ENCODE results near the gene PVRIG.
"Not testable (repeated sequence)": the region's sequence is repeated elsewhere in the genome, so short reads cannot be mapped to it uniquely, and the experiment has no call there.

Gene PVRIG

DNA sequence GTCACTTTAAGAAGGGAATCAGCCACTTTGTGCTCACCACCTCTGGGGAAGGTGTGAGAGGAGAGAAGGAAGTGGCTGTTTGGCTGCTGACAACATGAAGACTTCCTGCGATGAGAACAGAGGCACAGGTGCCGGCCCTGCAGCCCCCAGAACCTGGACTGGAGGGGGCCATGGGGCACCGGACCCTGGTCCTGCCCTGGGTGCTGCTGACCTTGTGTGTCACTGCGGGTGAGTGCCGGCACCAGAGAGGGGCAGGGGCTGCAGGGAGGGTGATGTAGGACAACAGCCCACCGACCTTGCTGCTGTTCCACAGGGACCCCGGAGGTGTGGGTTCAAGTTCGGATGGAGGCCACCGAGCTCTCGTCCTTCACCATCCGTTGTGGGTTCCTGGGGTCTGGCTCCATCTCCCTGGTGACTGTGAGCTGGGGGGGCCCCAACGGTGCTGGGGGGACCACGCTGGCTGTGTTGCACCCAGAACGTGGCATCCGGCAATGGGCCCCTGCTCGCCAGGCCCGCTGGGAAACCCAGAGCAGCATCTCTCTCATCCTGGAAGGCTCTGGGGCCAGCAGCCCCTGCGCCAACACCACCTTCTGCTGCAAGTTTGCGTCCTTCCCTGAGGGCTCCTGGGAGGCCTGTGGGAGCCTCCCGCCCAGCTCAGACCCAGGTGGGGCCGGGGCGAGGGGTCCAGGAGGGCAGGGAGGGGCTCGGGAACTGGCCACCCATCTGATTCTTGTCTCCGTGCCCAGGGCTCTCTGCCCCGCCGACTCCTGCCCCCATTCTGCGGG is at the start of gene PVRIG:
Gene PVRIG, plus strand, starts transcription at position 149 of the 785 bp plus-strand sequence. Its CDS starts 22 bp downstream, at position 171.
- not testable (repeated sequence) for H3K27me3 Mint-ChIP-seq (ENCODE audit: low read depth); H3K9me3 Mint-ChIP-seq; DNase-seq (ENCODE audit: low spot score)
- Mint-ChIP-seq H3K27ac (peak within 1 kb of the TSS; percentile 99), H3K36me3 (ENCODE audit: low read depth) (peaks cover 51% of the 10 kb centered on the region), H3K4me3 (peak within 1 kb of the TSS; percentile 97), H3K4me1 (ENCODE audit: low read depth) (peaks cover 50% of the 10 kb centered on the region)

DNA sequence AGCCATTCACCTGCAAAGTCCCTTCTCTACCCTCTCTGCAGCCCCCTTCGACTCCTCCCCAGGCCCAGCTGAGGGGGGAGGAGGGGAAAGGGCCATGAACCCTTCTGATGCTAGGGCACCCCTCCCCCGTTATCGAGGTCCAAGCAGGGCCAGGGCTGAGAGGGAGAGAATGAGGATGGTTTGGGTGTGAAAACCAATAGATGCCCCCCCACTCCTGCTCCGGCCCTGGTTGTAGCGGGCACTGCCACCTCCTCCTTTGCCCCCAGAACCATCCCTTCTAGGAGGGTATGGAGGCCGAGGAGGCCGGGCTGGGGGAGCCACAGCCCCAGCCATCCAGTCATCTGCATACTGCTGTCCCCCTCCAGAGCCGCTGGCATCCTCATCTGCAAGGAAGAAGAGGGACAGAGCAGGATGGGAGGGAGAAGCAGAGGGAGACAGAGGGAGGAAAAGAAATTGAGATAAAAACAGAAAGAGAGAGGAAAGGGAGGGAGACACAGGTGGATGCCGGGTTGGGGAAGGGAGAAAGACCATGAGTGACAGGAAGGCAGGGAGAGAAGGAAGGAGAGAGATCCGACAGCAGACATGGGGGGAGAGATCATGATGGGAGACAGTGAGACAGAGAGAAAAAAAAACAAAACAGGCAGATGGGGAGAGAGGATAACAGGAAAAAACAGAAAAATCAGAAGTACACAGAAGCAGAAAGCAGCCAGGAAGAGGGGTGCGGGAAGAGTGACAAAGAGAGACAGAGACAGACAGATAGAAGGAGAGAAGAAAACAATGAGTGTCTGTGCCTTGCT is 49.5 kb upstream of the PVRIG start:
- Mint-ChIP-seq H3K27me3 (ENCODE audit: low read depth) (peaks cover 11% of the 10 kb centered on the region), H3K4me1 (ENCODE audit: low read depth) (peaks cover 46% of the 10 kb centered on the region), H3K36me3 (ENCODE audit: low read depth) (peaks cover 8% of the 10 kb centered on the region), H3K9me3 (no peaks in the 10 kb centered on the region), H3K27ac (peak overlapping the region; percentile 60), H3K4me3 (peak overlapping the region; percentile 70)
- no peak for DNase-seq (ENCODE audit: low spot score)

DNA sequence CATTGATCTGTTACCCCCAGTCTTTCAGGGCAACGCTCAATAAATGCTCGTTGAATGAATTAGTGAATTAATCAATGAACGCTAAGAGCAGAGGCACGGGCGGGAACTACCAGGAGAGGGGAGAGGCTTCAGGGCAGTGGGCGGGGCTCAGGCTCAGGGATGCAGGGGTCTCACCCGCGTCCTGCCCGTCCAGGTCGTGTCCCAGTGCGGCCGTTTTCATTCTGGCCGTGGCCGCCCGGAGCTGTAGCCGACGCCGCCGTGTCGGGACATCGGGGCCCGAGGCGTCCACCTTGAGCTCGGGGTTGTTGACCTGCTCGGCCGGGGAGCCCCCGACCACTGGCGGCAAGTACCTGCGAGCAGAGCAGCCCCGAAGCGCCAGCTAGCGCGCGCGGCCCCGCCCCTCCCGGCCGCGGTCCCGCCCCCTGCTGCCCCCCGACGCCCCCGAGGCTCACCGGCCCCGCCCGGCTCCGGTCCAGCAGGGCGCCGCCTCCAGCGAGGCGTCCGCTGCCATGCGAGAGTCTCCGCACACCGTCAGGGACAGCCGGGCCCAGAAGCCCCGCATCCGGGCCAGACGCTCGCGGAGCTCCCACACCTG is 48.6 kb upstream of the PVRIG start:
- Mint-ChIP-seq H3K27ac (no peak overlapping the region), H3K36me3 (ENCODE audit: low read depth) (peaks cover 8% of the 10 kb centered on the region), H3K27me3 (ENCODE audit: low read depth) (peaks cover 11% of the 10 kb centered on the region), H3K4me1 (ENCODE audit: low read depth) (peaks cover 45% of the 10 kb centered on the region), H3K9me3 (no peaks in the 10 kb centered on the region), H3K4me3 (peak overlapping the region; percentile 70)
- no peak for DNase-seq (ENCODE audit: low spot score)

DNA sequence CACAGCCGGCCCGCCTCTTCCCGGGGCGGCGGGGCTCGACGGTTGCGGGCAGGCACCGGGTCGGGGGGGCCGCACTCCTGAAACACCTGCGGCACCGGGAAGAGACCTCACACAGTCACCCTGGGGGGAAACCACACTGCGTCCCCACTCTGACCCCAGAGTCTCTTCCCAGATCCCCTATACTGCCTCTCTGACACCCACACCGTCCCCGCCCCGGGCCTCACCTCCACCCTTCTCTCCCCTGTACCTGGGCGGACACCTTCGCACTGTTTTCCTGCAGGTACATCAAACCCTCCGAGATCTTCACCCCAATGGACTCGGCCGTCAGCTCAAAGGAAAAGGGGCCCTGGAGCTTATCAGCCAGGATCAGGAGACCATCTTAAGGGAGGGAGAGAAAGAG is 47.9 kb upstream of the PVRIG start:
- H3K9me3 Mint-ChIP-seq: no peaks in the 10 kb centered on the region
- no peak overlapping the region for H3K27ac Mint-ChIP-seq
- peak overlapping the region; percentile 61 for H3K4me3 Mint-ChIP-seq
- peaks cover 8% of the 10 kb centered on the region for H3K36me3 Mint-ChIP-seq (ENCODE audit: low read depth)
- DNase-seq (ENCODE audit: low spot score): no peak
- H3K4me1 Mint-ChIP-seq (ENCODE audit: low read depth): peaks cover 45% of the 10 kb centered on the region
- peaks cover 11% of the 10 kb centered on the region for H3K27me3 Mint-ChIP-seq (ENCODE audit: low read depth)

DNA sequence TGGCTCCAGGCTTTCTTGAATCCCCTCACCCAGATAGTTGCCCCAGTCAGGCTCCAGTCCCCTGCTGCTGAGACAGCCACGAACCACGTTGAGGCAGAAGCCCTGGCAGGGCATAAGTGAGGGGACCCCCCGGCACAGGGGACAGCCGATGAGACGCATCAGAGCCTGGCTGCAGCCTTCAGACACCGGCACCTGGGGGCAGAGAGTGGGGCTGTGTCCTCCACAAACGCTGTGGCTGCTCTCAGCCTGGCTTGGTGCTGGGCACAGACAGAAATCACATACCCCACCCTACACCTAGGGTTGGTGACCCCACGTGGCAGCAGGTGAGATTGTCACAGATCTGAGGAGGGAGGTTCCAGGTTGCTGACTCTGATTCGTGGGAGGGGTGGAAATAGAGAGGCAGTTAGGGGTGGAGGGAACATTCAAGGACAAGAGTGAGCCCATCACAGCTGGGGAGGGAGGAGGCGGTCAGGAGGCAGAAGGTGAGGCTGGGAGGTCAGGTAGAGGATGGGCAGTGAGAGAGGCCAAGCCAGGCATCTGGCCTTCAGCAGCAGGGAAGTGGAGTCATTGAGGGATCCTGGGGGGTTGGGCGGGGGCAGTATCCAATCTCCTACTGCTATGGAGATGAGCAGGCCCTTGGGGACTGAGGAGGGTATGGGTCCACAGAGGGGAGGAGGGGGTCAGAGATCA is 45.8 kb upstream of the PVRIG start:
- Mint-ChIP-seq H3K4me1 (ENCODE audit: low read depth) (peaks cover 27% of the 10 kb centered on the region), H3K27ac (no peak overlapping the region), H3K27me3 (ENCODE audit: low read depth) (peaks cover 11% of the 10 kb centered on the region), H3K4me3 (no peak overlapping the region), H3K9me3 (no peaks in the 10 kb centered on the region), H3K36me3 (ENCODE audit: low read depth) (peaks cover 8% of the 10 kb centered on the region)
- DNase-seq (ENCODE audit: low spot score): no peak

DNA sequence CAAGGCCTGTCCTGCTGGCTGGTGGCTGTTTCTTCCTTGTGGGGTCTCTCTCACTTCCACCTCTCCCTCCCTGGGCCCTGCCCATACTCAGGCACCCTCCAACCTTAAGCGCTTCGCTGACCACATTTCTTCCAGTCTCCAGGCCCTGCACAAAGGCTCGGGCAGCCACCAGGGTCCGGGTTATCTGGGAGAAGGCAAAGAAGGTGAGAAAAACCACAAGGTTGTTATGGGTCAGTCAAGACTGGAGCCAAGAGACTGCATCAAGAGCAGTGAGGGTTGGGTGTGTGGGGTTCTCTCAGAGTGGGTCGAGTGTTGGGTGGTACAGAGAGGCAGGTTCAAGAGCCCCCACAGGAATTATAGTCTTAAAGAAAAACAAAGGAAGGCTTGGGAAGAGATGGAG is 45.2 kb upstream of the PVRIG start:
- Mint-ChIP-seq H3K4me3 (no peak overlapping the region), H3K36me3 (ENCODE audit: low read depth) (peaks cover 8% of the 10 kb centered on the region), H3K27ac (no peak overlapping the region), H3K27me3 (ENCODE audit: low read depth) (peaks cover 9% of the 10 kb centered on the region), H3K9me3 (no peaks in the 10 kb centered on the region), H3K4me1 (ENCODE audit: low read depth) (peaks cover 27% of the 10 kb centered on the region)
- DNase-seq (ENCODE audit: low spot score): no peak

DNA sequence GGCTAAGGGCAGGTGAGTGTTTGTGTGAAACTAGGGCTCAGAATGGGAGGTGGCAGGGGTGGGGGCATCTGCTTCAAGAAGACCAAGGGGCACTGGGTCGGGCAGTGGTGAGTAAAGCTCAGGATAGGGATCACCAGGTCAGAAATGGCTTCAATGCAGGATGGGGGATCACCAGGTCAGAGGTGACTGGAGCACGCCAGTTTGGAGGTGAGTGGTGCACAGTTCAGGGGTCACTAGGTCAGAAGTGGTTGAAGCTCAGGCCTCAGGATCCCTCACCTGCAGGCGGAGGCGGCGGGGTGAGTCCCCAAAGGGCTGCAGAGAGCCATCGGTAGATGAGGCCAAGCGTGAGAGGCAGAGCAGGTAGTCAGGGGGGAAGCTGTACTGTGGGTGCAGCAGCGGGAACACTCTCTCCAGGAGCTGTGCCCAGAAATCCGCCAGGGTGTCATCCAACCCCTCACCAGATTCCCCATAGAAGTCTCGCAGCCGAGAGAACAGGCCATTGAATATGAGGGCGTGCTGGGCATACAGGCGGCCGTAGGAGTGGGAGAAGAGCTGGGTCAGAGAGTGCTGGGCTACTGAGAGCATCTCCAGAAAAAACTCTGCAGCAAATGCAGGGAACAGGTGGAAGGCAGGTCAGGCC is 44.3 kb upstream of the PVRIG start:
- peaks cover 10% of the 10 kb centered on the region for H3K36me3 Mint-ChIP-seq (ENCODE audit: low read depth)
- DNase-seq (ENCODE audit: low spot score): no peak
- H3K4me1 Mint-ChIP-seq (ENCODE audit: low read depth): peaks cover 25% of the 10 kb centered on the region
- peaks cover 7% of the 10 kb centered on the region for H3K27me3 Mint-ChIP-seq (ENCODE audit: low read depth)
- H3K4me3 Mint-ChIP-seq: peak overlapping the region; percentile 51
- H3K27ac Mint-ChIP-seq: no peak overlapping the region
- peaks cover 2% of the 10 kb centered on the region for H3K9me3 Mint-ChIP-seq

DNA sequence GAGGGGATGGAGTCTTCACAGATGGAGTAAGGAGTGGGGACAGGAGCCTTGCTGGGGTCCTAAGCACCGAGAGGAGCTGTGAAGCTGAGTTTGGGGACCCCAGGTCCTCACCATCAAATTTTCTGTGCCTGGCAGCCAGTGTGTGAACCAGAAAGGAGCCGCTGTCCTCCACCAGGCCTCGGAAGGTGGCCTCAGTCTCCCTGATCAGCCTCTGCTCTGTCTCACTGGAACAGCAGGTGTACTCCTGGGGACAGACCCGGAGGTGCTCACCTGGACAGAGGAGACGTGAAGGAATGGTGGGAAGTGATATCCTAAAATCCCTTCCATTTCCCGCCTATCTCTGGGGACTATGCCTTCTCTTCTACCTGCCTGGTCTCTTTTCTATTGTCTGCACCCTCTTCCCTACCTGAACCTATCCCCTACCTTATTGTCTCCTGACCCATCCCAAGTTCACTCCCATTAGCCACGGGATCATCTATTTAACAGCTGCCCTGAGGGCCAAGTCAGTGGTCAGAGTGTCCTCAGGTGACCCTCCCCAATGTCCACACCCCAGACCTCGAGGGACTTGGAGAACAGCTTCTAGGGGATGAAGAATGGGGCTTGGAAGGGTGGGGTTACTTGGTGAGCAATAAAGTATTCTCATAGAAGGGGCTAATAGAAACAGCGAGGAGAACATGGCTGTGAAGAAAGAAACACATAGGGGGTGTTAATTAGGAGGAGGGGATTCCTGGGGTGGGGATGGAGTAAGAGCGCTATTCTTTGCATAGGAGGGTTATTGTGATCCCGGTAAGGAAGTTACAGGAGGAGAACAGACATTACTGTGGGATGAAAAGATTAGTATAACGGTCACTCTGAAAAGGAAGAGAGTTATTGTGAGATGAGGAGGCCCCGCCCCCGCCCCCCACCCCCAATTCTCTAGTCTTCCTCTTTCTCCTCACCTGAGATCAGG is 43.4 kb upstream of the PVRIG start:
- peaks cover 10% of the 10 kb centered on the region for H3K36me3 Mint-ChIP-seq (ENCODE audit: low read depth)
- H3K4me1 Mint-ChIP-seq (ENCODE audit: low read depth): peaks cover 28% of the 10 kb centered on the region
- no peak for DNase-seq (ENCODE audit: low spot score)
- peaks cover 2% of the 10 kb centered on the region for H3K27me3 Mint-ChIP-seq (ENCODE audit: low read depth)
- peaks cover 4% of the 10 kb centered on the region for H3K9me3 Mint-ChIP-seq
- H3K4me3 Mint-ChIP-seq: peak overlapping the region; percentile 83
- H3K27ac Mint-ChIP-seq: no peak overlapping the region

DNA sequence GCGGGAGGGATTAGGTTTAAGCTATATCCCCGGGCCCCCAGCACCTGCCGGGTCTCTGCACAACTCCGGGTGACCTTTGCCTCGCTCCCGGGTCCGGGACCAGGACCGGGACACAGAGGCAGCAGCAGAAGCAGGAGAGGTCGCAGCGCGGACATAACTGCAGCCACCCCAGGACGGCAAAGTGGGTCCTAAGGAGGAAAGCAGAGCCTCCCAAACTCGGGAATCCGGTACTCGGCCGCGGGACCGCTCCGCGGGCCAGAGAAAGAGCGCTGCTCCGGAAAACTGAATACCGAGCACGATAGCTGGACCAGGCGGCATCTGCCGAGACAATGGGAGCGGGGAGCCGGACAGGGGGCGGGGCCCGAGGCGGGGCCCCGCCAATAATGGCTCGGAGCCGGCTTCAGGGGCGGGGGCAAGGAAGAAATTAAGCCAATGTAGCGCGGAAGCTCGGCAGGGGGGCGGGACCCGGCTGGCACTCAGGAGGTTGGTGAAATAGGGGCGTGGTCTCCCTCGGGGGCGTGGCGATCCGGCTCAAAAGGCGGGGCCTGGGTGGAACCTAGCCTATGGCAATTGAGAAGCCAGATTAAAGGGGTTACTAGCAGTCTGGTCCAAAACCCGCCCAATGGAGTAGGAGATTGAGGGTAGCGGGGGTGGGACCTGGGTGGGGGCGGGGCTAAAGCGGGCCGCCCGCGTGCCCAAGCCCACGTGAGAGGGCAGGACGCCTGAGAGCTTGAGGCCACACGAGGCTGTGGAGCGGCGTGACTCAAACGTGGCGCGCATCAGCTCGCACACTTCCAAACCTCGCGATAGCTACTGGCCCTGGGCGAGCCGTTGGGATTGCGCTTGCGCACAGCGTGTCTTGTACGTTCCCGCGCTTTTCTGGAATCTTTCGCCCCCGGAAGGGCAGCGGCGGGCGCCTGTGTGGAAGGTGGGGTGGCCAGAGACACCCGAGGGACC is 42.4 kb upstream of the PVRIG start, which contains the start of the genes GPC2 and STAG3:
Gene GPC2, minus strand, starts transcription at position 337 of the 957 bp plus-strand sequence. Its CDS starts 182 bp downstream, at position 155.
Gene STAG3, plus strand, starts transcription at position 874 of the 957 bp plus-strand sequence. CDS start 2,639 bp downstream, outside the sequence.
- DNase-seq (ENCODE audit: low spot score): peak; percentile 98
- Mint-ChIP-seq H3K9me3 (peaks cover 4% of the 10 kb centered on the region), H3K4me3 (peak within 1 kb of the TSS; percentile 83), H3K4me1 (ENCODE audit: low read depth) (peaks cover 36% of the 10 kb centered on the region), H3K27me3 (ENCODE audit: low read depth) (no peaks in the 10 kb centered on the region), H3K27ac (peak within 1 kb of the TSS; percentile 73), H3K36me3 (ENCODE audit: low read depth) (peaks cover 15% of the 10 kb centered on the region)

DNA sequence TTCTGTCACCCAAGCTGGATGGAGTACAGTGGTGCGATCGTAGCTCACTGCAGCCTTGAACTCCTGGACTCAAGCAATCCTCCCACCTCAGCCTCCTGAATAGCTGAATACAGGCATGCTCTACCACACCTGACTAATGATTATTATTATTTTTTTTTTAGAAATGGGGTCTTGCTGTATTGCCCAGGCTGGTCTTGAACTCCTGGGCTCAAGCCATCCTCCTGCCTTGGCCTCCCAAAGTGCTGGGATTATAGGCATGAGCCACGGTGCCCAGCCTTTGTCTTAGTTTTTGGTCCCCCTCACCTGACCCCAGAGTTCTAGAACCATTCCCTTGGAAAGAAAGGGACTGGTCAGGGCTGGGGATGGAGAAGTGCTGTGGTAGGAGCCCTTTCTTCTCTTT is 39.7 kb upstream of the PVRIG start:
- H3K9me3 Mint-ChIP-seq; H3K36me3 Mint-ChIP-seq (ENCODE audit: low read depth); DNase-seq (ENCODE audit: low spot score); H3K27me3 Mint-ChIP-seq (ENCODE audit: low read depth): not testable (repeated sequence)
- Mint-ChIP-seq H3K4me1 (ENCODE audit: low read depth) (peaks cover 46% of the 10 kb centered on the region), H3K4me3 (peak overlapping the region; percentile 66), H3K27ac (peak overlapping the region; percentile 89)

DNA sequence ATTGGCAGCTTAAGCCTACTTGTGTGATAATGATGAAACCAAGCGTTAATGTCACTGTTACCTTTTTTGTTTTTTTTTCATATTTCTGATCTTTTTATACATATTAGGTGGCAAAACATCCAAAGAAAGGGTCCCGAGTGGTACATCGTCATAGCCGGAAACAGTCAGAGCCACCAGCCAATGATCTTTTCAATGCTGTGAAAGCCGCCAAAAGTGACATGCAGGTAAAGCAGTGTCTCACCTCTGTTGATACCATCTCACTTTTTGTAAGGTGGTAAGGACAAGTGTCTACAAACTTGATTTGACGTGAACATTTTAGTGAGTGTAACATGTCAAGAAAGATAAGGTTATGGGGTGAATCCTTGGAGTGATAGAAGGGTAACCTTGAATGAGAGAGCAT is 37.1 kb upstream of the PVRIG start:
- not testable (repeated sequence) for H3K27me3 Mint-ChIP-seq (ENCODE audit: low read depth); H3K27ac Mint-ChIP-seq; DNase-seq (ENCODE audit: low spot score); H3K9me3 Mint-ChIP-seq; H3K36me3 Mint-ChIP-seq (ENCODE audit: low read depth)
- Mint-ChIP-seq H3K4me3 (peak overlapping the region; percentile 15), H3K4me1 (ENCODE audit: low read depth) (peaks cover 36% of the 10 kb centered on the region)

Data from T-helper 2 cell treated with Interferon-gamma antibody and Interleukin-4, amounts not matched to agents 5 μg/mL and 100 μg/mL, for 36 hours (primary cell).